ENCODE results near the gene VWA1.
"Not testable (repeated sequence)": the region's sequence is repeated elsewhere in the genome, so short reads cannot be mapped to it uniquely, and the experiment has no call there.

The VWA1 gene

DNA sequence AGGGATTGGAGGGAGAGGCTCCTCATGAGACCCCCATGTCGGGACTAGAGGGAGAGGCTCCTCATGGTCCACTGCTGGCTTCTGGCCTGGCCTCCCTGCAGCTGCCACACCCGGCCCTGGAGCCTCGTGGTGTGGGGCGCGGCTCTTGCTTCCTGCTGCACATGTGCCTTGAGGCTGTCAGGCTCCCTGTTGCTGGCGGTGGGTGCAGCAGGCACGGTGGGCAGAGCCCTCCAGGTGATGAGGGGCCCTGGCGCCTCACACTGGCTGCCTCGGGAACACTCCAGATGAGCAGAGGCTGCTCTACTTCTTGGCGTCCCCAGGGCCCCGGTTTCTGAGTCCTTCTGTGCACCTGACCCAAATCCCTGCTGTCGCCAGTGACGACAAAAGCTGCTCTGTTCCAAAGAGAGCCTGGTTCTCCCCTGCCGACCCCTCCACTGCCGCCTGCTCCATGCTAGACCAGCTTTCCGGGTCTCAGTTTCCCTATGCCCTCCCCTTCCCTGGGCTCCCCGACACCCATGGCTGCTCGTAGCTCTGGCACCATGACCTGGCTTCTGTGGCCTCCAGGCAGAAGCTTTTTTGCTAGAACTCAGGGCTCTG, 26.3 kb downstream of the VWA1 start:
- no peak for DNase-seq

DNA sequence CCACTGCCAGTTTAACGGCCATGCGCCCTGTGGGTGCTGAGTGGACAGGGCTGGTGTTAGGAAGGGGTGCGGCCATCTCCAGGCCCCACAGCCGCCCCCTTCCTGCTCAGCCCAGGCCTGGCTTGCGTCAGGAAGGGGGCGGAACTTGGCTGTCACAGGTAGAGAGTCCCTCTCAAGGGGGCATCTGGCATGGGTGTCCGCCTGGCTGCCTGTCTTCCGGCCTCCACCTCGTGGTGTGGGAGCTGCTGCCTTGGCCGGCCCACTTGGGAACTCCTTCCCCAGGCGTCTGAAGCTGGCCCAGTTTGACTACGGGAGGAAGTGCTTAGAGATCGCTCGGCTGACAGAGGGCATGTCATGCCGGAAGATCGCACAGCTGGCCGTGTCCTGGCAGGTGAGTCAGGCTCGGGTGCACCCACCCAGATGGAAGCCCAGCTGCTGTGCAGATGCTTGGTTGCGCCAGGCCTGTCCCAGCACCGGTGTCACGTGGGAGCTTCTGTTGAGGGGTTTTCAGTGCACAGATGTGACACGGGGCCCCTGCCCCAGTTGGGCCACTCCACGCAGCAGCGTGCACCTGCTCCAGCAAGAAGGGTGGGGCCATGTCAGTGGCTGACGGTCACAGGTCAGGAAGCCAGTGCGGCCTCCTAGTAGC, 27.0 kb downstream of the VWA1 start:
- no peak for DNase-seq

DNA sequence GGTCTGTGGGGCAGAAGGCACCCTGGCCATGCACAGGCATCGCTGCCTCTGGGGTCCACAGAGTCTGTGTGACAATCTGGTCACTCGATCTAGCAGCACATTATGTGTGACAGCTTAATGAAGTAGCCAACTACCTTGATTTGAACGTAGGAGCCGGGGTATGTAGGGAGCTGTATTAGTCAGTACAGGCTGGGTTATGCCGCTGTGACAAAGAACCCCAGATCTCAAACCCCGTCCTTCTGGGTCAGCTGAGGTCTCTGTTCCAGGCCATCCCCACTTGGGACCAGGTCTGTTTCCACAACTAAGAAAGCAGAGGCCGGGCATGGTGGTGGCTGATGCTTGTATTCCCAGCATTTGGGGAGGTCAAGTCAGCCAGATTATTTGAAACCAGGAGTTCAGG, 27.8 kb downstream of the VWA1 start:
- no peak for DNase-seq

DNA sequence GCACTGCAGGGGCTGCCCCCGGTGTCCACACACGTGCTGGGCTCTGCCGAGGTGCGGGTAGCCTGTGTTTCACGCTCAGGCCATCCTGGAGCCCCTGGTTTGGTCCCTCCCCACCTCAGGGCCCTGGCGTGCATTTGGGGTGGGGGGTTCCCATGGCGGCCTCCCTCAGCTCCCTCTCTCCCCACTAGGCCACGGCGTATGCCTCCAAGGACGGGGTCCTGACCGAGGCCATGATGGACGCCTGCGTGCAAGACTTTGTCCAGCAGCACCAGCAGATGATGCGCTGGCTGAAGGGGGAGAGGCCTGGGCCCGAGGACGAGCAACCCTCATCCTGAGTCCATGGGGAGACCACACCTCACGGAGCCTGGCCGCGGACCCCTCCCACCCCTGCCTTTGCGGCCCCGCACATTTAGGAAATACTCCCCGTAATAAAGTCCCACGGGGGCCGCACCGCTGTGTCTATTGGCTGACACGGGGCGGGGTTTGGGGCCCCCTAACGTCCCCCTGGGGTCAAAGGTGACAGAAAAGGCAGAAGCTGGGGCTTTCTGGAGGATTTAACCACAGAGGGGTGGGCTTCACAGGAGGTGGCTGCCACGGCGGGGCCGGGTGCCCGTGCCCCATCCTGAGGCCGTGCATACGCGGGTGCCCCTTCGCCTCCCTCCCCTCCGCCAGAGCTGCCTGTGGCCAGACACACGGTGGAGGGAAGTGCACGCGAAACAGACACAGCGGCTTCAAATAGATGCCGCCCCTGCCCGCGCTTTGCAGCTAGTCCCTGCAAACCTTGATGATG, 32.9 kb downstream of the VWA1 start:
- DNase-seq, result not testable (repeated sequence)

DNA sequence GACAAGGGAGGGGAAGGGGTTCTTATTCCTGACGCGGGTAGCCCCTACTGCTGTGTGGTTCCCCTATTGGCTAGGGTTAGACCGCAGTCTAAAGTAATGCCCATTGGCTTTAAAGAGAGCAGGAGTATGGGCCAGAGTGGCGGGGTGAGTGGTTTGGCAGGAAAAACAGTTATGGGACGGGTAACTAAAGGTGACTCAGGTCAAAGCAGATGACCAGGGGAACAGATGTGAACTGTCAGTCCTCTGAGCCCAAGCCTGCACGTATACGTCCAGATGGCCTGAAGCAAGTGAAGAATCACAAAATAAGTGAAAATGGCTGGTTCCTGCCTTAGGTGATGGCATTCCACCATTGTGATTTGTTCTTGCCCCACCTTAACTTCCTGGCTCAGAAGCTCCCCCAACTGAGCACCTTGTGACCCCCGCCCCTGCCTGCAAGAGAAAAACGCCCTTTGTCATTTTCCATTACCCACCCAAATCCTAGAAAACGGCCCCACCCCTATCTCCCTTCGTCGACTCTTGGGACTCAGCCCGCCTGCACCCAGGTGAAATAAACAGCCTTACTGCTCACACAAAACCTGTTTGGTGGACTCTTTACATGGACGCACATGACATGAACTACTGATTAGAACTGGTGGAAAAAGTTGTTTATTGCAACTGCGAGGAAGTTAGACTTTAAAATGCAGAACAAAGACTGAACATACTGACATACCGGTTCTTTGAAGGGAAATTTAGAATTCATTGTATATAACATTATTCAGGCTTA, 35.3 kb downstream of the VWA1 start:
- no peak for DNase-seq

DNA sequence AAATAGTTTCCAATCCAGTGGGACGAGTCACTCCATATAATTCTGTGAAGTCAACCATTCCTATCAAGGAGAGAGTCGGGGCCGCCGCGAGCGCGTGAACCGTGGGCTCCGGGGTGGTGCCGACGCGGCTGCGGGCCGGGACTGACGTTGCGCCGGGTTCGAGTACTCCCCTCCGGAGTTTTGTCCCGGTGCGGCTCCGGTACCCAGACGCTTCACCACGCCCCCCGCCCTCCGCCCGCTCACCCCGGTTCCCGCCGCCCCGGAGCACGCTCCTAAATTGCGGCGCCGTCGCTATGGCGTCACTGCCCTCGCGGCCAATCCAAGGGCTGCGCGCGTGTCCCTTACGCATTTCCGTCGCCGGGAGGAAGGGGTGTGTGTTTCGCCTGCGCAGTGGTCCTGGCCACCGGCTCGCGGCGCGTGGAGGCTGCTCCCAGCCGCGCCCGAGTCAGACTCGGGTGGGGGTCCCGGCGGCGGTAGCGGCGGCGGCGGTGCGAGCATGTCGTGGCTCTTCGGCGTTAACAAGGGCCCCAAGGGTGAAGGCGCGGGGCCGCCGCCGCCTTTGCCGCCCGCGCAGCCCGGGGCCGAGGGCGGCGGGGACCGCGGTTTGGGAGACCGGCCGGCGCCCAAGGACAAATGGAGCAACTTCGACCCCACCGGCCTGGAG, 36.0 kb downstream of the VWA1 start, which contains the start of gene ATAD3B:
TSS of gene ATAD3B (plus strand) at position 377 of the 664 bp plus-strand sequence. CDS start at position 497, 120 bp downstream.
- peak; percentile 93 for DNase-seq

DNA sequence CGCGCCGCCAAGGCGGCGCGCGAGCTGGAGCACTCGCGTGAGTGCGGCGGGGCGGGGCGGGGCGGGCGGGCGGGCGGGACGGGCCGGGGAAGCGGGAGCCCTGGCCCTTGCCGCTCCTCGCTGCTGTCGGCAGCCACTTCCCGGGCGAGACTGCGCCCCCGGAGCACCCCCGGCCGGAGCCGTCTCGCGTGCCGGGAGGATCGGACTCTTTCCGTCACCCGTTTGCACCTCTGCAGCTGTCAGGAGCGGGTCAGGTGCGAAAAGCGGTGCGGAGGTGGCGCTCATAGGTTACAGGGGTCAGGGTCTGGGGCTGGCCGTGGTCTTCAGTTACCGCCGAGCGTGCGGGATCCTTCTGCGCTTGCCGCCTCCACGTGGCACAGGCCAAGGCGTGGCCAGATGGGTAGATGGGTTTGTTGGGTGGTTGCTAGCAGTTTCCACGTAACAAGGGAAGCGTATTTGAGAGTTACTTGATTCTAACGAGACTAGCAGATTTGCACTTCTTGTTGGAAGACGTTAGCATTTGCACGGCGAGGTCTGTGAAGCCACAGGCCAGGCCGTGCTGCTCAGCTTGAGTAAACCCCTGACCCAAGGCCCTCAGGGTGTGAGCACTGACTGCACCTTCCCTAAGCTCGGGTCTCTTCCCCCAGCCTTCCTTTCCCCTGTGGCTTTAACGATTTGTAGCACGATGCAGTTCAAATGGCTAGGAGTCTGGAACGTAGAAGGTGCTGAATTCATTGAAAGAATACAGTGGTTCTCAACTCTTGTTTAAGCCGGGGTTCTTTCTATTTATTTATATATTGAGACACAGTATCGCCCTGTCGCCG, 36.8 kb downstream of the VWA1 start:
- not testable (repeated sequence) for DNase-seq

DNA sequence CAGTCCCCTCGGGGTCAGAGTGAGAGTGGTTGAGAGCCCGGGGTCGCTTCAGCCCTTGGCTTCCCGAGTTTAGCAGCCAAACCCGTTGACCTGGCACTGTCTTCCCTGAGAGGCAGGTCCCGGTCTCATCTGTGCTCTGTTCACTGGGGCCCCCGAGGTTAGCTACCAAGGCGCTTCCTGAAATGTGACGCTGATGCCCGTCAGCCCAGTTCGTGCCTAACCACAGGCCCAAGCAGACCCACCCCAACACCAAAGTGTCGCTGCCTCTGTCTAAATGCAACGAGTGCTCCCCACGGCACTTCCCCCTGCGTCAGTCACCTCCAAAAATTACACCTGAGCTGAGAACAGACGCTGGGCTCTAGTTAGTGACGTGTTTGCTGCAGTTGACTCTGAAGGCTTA, 40.5 kb downstream of the VWA1 start:
- not testable (repeated sequence) for DNase-seq

DNA sequence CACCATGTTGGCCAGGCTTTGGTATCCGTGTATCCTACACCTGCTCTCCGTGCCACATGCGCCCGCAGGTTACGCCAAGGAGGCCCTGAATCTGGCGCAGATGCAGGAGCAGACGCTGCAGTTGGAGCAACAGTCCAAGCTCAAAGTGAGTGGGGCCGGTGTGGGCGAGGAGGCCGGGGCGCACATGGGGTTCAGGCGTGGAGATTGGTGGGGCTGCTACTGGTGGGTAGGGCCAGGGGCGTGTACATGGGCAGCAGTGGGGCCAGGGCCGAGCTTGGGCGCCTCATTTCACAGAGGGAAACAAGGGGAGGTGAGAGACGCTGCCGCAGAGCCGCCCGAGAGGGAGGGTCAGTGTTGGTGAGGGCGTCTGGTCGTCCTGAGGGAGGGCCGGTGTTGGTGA, 41.7 kb downstream of the VWA1 start:
- no peak for DNase-seq

DNA sequence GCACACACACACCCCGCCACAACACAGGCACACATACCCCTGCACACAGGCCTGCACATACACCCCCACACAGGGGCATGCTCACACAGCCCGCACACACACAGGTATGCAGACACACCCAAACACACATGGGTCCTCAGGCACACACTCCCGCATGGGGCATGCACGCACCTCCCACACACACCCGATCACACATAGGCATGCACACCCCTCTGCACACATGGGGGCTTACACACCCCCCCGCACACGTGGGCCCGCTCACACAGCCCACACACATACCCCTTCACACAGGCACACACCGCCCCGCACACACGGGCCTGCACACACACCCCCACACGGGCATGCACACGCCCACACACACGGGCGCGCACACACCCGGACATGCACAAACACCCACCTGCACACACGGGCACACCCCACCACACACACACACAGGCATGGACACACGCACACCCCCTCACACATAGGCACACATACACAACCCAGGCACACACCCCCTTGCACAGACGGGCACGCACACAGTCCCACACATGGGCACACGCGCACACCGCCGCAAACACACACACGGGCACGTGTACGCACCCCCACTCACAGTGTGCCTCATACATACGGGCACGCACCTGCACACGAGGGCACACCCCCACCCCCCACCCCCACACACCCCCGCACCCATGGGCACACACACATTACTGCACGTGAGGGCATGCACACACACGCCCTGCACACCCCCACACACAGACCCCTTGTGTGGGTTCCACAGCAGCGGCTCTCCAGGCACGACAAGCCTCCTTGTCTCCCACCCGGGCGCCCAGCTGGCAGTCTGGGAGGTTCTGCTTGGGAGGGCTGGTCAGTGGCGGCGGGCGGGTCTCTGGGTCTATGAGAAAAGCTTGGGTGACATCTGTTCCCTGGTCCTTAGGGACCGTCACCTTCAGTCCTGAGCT, 44.3 kb downstream of the VWA1 start:
- no peak for DNase-seq

DNA sequence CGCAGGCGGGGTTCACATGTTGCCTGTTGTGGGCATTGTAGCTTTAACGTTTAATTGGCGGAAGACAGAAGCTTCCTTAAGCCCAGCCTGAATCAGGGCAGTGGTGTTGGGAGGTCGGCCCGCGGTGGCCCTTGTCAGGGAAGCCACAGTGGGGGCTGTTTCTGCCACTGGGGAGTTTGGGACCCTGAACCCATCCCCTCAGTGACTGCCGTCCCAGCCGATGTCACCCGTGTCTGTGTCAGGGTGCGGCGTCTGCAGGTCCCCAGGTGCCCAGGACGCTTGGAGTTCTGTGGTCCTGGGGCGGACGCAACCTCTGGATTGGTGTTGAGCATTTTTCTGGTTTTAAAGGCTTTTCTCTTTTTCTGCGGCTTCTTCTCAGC, 45.0 kb downstream of the VWA1 start:
- not testable (repeated sequence) for DNase-seq

DNA sequence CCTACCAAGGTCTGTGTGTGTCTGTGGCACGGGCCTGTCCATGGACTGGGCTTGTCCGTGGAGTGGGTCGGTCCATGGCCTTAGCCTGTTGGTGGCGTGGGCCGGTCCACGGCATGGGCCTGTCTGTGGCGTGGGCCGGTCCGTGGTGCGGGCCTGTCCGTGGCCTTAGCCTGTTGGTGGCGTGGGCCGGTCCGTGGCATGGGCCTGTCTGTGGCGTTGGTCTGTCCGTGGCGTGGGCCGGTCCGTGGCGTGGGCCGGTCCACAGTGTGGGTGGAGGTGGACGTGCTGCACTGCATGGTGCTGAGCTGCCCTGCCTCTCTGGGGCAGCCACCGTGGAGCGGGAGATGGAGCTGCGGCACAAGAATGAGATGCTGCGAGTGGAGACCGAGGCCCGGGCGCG, 46.3 kb downstream of the VWA1 start:
- not testable (repeated sequence) for DNase-seq

DNA sequence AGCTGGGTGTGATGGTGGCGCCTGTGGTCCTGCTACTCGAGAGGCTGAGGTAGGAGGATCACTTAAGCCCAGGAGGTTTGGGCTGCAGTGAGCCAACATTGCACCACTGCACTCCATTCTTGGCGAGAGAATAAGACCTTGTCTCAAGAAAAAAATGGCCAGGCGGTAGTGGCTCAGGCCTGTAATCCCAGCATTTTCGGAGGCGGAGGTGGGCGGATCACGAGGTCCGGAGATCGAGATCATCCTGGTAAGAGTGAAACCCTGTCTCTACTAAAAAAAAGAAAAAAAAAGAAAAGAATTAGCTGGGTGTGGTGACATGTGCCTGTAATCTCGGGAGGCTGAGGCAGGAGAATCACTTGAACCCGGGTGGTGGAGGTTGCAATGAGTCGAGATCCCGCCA, 47.4 kb downstream of the VWA1 start:
- DNase-seq, result no peak

DNA sequence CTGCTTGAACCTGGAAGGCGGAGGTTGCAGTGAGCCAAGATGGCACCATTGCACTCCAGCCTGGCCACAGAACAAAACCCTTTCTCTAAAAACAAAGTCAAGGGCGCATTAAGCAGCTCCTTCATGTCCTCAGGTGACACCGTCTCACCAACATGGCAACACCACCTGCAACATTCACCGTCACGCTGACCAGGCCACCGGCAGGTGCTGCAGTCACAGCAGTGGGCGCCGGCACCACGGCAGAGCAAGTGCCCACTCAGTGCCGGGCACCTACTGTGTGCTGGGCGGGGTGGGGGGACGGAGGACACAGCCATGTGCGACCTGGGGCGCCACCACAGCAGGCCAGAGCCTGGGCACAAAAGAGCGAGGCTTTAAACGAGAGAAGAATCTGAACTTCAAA, 48.2 kb downstream of the VWA1 start:
- DNase-seq, result no peak

DNA sequence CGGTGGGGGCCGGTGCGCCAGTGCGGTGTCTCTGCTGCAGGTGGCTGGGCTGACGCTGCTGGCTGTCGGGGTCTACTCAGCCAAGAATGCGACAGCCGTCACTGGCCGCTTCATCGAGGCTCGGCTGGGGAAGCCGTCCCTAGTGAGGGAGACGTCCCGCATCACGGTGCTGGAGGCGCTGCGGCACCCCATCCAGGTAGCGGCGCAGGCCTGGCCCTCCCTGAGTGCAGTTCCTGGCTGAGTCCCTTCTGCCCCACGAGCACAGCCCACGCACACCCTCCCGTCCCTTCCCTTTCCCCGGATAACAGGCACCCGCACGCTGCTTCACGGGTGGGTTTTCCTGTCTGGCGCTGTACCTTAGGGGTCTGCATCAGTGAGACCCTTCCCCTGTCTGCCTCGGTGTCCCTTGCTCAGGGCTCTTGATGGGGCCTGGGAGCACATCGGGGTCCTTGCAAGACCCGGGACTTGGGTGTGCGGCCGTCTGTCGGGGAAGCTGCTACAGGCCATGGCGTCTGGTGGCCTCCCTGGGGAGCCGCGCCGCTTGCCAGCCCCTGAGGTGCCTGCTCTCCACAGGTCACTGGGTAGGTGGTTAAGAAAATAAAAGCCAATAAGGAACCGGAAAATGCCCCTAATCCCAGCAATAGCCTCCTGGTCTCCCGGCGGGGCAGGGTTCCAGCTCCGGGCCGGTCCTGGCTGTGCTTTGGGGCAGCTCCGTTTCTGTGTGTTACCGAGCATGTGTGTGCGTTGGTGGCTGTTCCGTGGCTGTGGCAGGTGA, 49.7 kb downstream of the VWA1 start:
- DNase-seq, result not testable (repeated sequence)

DNA sequence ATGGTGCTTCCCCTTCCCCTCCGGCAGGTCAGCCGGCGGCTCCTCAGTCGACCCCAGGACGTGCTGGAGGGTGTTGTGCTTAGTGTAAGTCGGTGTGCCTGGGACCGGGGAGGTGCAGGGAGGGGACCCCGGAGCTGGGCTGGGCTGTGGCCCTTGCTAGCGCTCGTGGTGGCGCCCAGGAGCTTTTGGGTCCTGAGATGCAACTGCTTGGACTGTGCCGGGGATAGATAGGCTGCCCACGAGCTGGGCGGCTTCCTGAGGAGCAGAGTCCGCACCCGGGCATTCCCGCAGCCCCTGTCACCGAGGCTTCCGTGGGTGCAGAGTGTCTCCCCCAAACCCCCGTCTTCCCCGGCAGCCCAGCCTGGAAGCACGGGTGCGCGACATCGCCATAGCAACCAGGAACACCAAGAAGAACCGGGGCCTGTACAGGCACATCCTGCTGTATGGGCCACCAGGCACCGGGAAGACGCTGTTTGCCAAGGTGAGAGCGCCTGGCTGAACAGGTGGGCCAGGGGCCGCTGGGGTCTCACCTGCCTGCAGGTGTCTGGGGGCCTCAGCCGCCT, 50.3 kb downstream of the VWA1 start:
- not testable (repeated sequence) for DNase-seq

DNA sequence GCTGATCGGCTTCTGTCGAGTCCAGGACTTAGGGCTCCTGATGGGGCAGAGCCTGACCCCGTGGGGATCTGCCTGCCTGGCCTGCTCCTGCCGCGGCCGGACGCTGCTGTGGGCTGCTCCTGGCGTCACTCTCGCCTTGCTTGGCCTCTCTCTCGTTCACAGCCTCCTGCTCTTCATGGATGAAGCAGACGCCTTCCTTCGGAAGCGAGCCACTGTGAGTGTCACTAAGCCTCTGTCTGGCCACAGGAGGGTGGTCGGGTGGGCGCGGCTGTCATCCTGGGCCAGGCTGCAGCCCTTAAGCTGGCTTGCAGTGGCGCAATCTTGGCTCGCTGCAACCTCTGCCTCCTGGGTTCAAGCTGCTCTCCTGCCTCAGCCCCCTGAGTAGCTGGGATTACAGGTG, 52.2 kb downstream of the VWA1 start:
- no peak for DNase-seq

DNA sequence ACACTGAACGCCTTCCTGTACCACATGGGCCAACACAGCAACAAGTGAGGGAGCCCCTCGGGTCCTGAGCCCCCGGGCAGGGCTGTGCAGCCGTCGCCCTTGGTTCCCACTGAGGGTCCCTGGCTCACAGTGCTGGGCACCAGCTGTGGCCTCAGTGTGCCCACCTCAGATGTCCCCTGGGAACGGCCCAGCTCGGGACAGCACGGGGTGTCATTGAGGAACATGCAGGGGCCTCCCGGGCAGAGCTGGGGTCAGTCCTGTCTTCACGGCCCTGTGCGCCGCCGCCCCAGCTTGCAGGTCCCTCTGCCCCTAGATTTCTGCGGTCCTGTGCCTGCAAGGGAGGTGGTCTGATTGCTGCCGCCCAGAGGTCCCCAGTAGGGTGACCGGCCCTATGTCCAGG, 53.7 kb downstream of the VWA1 start:
- DNase-seq, result no peak

DNA sequence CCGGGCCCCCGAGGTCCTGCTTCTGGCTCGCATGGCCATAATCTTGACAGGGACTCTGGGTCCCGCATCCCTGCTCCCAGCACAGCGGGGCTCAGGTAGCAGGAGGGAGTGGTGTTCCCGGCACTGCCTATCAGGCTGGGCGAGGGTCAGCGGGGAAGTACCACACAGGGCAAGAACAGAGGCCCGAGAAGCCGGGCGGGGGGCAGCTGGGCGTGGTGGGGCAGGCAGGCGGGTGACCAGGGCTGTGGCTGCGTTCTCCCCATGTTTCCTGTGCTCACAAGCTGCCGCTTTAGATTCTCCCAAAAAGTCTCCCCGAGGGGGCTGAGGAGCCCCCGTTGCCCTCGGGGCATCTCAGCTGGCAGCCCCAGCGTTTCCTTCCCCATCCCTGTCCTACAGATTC, 54.4 kb downstream of the VWA1 start:
- no peak for DNase-seq

Measured in inflammatory macrophage treated with lipopolysaccharide for 4 hours (primary cell).